Fibroblast of lung (primary cell): ENCODE results near the gene DCAF7. TPM values are rescaled to one million over a fixed set of nuclear protein-coding genes. Genes with fewer than 3 reads are reported as not detected.

Experiments
- DNase-seq, 2 donors: peaks; one replicate each; pipeline versions ENCODE4 v3.0.0 to v3.0.0-alpha.2; 2010; ENCODE audit warnings: low read depth in 2 of 2
- H2AFZ ChIP-seq: 2 replicates; pipeline ENCODE4 v1.5.1; 2012; ENCODE audit warnings: low read length, control low read depth, inconsistent platforms
- H3K27ac ChIP-seq: 2 replicates; pipeline ENCODE4 v1.5.1; 2011; ENCODE audit warnings: low read length, control low read depth; ENCODE audit not compliant: insufficient read depth
- H3K27me3 ChIP-seq: 2 replicates; pipeline ENCODE4 v1.5.1; 2011; ENCODE audit warnings: mild to moderate bottlenecking, low read length; ENCODE audit not compliant: control insufficient read depth, insufficient read depth
- H3K36me3 ChIP-seq: 2 replicates; pipeline ENCODE4 v1.5.1; 2011; ENCODE audit warnings: low read length; ENCODE audit not compliant: control insufficient read depth, insufficient read depth
- H3K4me1 ChIP-seq: 2 replicates; pipeline ENCODE4 v1.5.1; 2011; ENCODE audit warnings: low read length; ENCODE audit not compliant: control insufficient read depth, insufficient read depth; ENCODE audit errors: extremely low read depth
- H3K4me2 ChIP-seq: 2 replicates; pipeline ENCODE4 v1.5.1; 2011; ENCODE audit warnings: low read length, control low read depth; ENCODE audit not compliant: insufficient read depth; ENCODE audit errors: extremely low read depth
- H3K4me3 ChIP-seq, 4 experiments: fragments of 200-600 bp in 1 of 4; sonication (generic) in 1 of 4; replicated peaks in 1 of 4; 2 replicates each; pipeline ENCODE4 v1.5.1; 2011 to 2016; ENCODE audit warnings: low read length in 4 of 4, low read depth in 3 of 4, mild to moderate bottlenecking in 3 of 4, control low read depth in 2 of 4, inconsistent platforms in 1 of 4, mixed read lengths in 1 of 4; ENCODE audit not compliant: insufficient read depth in 1 of 4; ENCODE audit errors: control extremely low read depth in 1 of 4
- H3K79me2 ChIP-seq: 2 replicates; pipeline ENCODE4 v1.5.1; 2012; ENCODE audit warnings: mild to moderate bottlenecking, low read length, inconsistent platforms; ENCODE audit not compliant: control insufficient read depth, insufficient read depth
- H3K9ac ChIP-seq: 2 replicates; pipeline ENCODE4 v1.5.1; 2011; ENCODE audit warnings: mild to moderate bottlenecking, low read length, control low read depth; ENCODE audit not compliant: insufficient read depth
- H3K9me3 ChIP-seq: 2 replicates; pipeline ENCODE4 v1.5.1; 2012; ENCODE audit warnings: low read depth, low read length; ENCODE audit not compliant: control insufficient read depth, insufficient read depth
- H4K20me1 ChIP-seq: 2 replicates; pipeline ENCODE4 v1.5.1; 2011; ENCODE audit warnings: low read length; ENCODE audit not compliant: control insufficient read depth, insufficient read depth; ENCODE audit errors: extremely low read depth
- EZH2 ChIP-seq: IDR thresholded peaks from 2 replicates; pipeline ENCODE4 v1.5.1; 2012; ENCODE audit warnings: low read length, control low read depth, mild to moderate bottlenecking; ENCODE audit errors: missing control alignments
- polyA plus RNA-seq, 2 donors: library from polyadenylated mRNA; depleted of rRNA in 1 of 2; stranded (reverse) in 1 of 2; unstranded in 1 of 2; fragments of >200 nt; gene quantifications; 2 replicates each; pipeline ENCODE4 v1.2.1, GENCODE V29; 2011 to 2012; ENCODE audit warnings: missing spikeins in 1 of 2
- total RNA-seq: library from RNA; depleted of rRNA; stranded (reverse); fragments of >200 nt; gene quantifications from 2 replicates; pipeline ENCODE4 v1.2.1, GENCODE V29; 2014
- TF ChIP-seq, protein P1 (sequence below), 2 donors: IDR thresholded peaks in 1 of 2; conservative IDR thresholded peaks in 1 of 2; 1 replicate in 1 of 2; 2 replicates in 1 of 2; pipeline ENCODE4 v1.5.1; 2011 to 2012; ENCODE audit warnings: low read length in 2 of 2, control low read depth in 1 of 2, inconsistent platforms in 1 of 2, low read depth in 1 of 2, mild to moderate bottlenecking in 1 of 2

DCAF7 gene
- total and polyA plus RNA-seq, 2 donors (not counting 1 experiment from before 2014, with no cell fraction given) = 13.9 to 38.8 TPM

GRCh38 chr17:63524051-63524450, 26.2 kb upstream of the DCAF7 start:
- H3K36me3 ChIP-seq = no peaks in the 10 kb centered on the region
- no peaks in the 10 kb centered on the region for H4K20me1 ChIP-seq
- H2AFZ ChIP-seq = no peak overlapping the region
- DNase-seq = no peak
- H3K4me1 ChIP-seq = no peaks in the 10 kb centered on the region
- H3K27ac ChIP-seq = no peak overlapping the region
- H3K79me2 ChIP-seq = no peaks in the 10 kb centered on the region
- no peaks in the 10 kb centered on the region for H3K9me3 ChIP-seq
- H3K4me3 ChIP-seq = no peak overlapping the region
- H3K9ac ChIP-seq = no peak overlapping the region
- H3K27me3 ChIP-seq = peaks cover 5% of the 10 kb centered on the region
- TF ChIP-seq, protein P1, sequence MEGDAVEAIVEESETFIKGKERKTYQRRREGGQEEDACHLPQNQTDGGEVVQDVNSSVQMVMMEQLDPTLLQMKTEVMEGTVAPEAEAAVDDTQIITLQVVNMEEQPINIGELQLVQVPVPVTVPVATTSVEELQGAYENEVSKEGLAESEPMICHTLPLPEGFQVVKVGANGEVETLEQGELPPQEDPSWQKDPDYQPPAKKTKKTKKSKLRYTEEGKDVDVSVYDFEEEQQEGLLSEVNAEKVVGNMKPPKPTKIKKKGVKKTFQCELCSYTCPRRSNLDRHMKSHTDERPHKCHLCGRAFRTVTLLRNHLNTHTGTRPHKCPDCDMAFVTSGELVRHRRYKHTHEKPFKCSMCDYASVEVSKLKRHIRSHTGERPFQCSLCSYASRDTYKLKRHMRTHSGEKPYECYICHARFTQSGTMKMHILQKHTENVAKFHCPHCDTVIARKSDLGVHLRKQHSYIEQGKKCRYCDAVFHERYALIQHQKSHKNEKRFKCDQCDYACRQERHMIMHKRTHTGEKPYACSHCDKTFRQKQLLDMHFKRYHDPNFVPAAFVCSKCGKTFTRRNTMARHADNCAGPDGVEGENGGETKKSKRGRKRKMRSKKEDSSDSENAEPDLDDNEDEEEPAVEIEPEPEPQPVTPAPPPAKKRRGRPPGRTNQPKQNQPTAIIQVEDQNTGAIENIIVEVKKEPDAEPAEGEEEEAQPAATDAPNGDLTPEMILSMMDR (conservative IDR thresholded peaks at IDR 0.05 in 1 of 2, IDR thresholded peaks at IDR 0.05 in 1 of 2; ENCODE audit: low read depth in 1 of 2, low read length in 2 of 2) = no peak
- no peak for TF ChIP-seq EZH2
- no peak overlapping the region for H3K4me2 ChIP-seq

GRCh38 chr17:63525190-63525946, 24.9 kb upstream of the DCAF7 start:
- no peak overlapping the region for H3K4me3 ChIP-seq
- H3K36me3 ChIP-seq = no peaks in the 10 kb centered on the region
- peaks cover 5% of the 10 kb centered on the region for H3K27me3 ChIP-seq

GRCh38 chr17:63526861-63527260, 23.4 kb upstream of the DCAF7 start:
- no peak overlapping the region for H3K4me2 ChIP-seq
- TF ChIP-seq, protein P1 (conservative IDR thresholded peaks at IDR 0.05 in 1 of 2, IDR thresholded peaks at IDR 0.05 in 1 of 2; ENCODE audit: low read depth in 1 of 2, low read length in 2 of 2) = no peak
- no peak for TF ChIP-seq EZH2
- no peaks in the 10 kb centered on the region for H3K36me3 ChIP-seq
- no peak overlapping the region for H3K27ac ChIP-seq
- no peak for DNase-seq
- no peak overlapping the region for H3K4me3 ChIP-seq
- peaks cover 5% of the 10 kb centered on the region for H3K27me3 ChIP-seq
- H2AFZ ChIP-seq = no peak overlapping the region
- no peaks in the 10 kb centered on the region for H3K79me2 ChIP-seq
- H3K9ac ChIP-seq = no peak overlapping the region
- H4K20me1 ChIP-seq = no peaks in the 10 kb centered on the region
- H3K9me3 ChIP-seq = no peaks in the 10 kb centered on the region
- no peaks in the 10 kb centered on the region for H3K4me1 ChIP-seq

More at GRCh38 chr17:63525190-63525946, 24.9 kb upstream of the DCAF7 start:
- TF ChIP-seq EZH2 = no peak
- TF ChIP-seq, protein P1 (conservative IDR thresholded peaks at IDR 0.05 in 1 of 2, IDR thresholded peaks at IDR 0.05 in 1 of 2; ENCODE audit: low read depth in 1 of 2, low read length in 2 of 2) = no peak
- Histone ChIP-seq H2AFZ (no peak overlapping the region), H3K4me2 (no peak overlapping the region), H3K4me1 (no peaks in the 10 kb centered on the region), H3K79me2 (no peaks in the 10 kb centered on the region), H3K27ac (no peak overlapping the region), H3K9me3 (no peaks in the 10 kb centered on the region), H3K9ac (no peak overlapping the region), H4K20me1 (no peaks in the 10 kb centered on the region)
- no peak for DNase-seq
